ENCODE data around the gene MITF.

MITF gene

DNA sequence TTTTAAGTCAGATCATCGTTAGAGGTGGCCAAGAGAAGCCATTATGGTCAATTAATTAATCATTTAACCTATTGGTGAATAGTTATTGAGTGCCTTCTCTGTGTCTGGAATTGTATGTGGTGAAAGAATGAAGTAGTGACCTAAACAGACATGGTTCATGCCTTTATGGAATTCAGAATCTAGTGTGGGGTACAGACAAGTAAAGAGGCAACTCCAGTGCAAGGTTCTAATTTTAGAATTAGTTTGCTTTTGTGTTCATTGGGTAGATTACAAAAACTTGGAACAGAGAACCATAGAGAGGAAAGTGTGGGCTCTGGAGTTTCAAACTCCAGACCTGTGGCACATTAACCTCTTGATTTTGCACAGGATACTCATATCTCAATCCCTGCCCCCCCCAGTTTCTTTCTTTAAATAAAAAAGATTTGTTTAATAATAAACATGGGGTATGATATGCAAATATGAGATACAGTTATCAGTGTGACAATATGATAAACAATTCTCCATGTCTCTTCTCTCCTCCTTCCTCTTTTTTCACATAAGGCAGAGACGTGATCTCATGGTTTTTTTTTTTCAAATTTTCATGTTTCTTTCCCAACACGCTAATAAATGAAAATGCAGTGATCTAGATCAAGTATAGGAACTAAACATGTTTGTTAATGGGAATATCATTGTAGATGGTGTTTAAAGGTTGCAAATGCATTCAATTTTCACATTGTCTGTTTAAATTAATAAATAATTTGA, 117.9 kb downstream of the MITF start:
- no peak overlapping the region for H3K4me3 ChIP-seq (ENCODE audit: low read depth, low read length)
- TF ChIP-seq, protein P1, sequence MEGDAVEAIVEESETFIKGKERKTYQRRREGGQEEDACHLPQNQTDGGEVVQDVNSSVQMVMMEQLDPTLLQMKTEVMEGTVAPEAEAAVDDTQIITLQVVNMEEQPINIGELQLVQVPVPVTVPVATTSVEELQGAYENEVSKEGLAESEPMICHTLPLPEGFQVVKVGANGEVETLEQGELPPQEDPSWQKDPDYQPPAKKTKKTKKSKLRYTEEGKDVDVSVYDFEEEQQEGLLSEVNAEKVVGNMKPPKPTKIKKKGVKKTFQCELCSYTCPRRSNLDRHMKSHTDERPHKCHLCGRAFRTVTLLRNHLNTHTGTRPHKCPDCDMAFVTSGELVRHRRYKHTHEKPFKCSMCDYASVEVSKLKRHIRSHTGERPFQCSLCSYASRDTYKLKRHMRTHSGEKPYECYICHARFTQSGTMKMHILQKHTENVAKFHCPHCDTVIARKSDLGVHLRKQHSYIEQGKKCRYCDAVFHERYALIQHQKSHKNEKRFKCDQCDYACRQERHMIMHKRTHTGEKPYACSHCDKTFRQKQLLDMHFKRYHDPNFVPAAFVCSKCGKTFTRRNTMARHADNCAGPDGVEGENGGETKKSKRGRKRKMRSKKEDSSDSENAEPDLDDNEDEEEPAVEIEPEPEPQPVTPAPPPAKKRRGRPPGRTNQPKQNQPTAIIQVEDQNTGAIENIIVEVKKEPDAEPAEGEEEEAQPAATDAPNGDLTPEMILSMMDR (IDR thresholded peaks at IDR 0.05; ENCODE audit: low read depth, low read length, missing control alignments): no peak
- no peak for DNase-seq (ENCODE audit: low read depth)
- in situ Hi-C loops (cut with HindIII; ENCODE audit: low sequenced_read_pairs): no loop called here

DNA sequence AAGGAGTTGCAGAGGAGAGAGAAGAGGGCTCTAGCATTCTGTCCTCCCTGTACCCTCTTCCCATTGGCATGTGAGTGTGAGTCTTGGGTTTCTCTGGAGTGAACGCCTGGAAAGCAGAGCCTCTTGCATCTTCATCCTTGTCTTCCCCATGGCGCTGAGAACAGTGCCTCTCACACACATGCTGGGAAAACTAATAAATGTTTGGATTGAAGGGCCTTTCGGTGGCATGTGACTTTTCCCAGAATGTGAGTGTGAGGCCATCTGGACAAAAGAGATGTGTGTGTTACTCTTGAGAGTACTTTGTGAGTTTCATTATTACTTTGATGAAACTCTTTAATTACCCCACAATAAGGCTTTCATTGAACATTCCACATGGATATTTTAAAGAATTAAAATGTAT, 122.3 kb downstream of the MITF start:
- in situ Hi-C loops (cut with HindIII; ENCODE audit: low sequenced_read_pairs): no loop called here
- DNase-seq (ENCODE audit: low read depth): no peak
- TF ChIP-seq, protein P1 (IDR thresholded peaks at IDR 0.05; ENCODE audit: low read depth, low read length, missing control alignments): no peak
- no peak overlapping the region for H3K4me3 ChIP-seq (ENCODE audit: low read depth, low read length)

DNA sequence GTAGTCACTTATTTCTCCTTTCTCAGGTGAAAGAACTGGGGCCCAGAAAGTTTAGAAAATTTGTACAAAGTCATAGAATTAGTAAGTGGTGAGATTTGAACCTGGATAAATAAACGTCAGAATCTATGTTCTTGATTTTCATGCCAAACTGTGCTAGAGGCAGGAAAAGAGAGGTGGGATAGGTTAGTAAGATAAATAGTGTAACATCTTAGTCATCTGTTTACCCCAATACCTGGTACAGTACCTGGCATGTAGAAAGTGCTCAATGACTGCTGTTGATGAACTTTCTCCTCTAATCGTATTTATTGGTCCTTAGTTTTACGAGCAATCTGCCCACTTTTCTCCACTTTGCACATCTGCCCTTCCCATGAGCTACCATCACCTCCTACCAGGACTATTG, 124.9 kb downstream of the MITF start:
- in situ Hi-C loops (cut with HindIII; ENCODE audit: low sequenced_read_pairs): no loop called here
- H3K4me3 ChIP-seq (ENCODE audit: low read depth, low read length): no peak overlapping the region
- TF ChIP-seq, protein P1 (IDR thresholded peaks at IDR 0.05; ENCODE audit: low read depth, low read length, missing control alignments): no peak
- no peak for DNase-seq (ENCODE audit: low read depth)

DNA sequence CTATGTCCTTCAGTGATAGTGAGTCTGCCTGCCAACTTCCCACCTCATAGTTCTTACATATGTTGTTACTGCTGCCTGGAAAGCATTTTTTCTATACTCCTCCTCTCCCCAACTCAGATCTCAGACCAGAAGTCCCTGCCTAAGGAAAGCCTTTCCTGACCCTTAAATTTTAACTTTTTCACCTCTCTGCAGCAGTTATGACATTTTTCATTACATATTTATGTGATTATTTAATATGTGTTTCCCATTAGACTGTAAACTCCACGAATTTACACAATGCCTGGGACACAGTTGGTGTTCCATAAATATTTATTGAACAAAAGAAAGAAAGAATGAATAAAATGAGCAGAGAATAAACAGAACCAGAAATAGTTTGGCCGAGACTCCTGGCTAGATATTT, 125.5 kb downstream of the MITF start:
- TF ChIP-seq, protein P1 (IDR thresholded peaks at IDR 0.05; ENCODE audit: low read depth, low read length, missing control alignments): no peak
- in situ Hi-C loops (cut with HindIII; ENCODE audit: low sequenced_read_pairs): no loop called here

DNA sequence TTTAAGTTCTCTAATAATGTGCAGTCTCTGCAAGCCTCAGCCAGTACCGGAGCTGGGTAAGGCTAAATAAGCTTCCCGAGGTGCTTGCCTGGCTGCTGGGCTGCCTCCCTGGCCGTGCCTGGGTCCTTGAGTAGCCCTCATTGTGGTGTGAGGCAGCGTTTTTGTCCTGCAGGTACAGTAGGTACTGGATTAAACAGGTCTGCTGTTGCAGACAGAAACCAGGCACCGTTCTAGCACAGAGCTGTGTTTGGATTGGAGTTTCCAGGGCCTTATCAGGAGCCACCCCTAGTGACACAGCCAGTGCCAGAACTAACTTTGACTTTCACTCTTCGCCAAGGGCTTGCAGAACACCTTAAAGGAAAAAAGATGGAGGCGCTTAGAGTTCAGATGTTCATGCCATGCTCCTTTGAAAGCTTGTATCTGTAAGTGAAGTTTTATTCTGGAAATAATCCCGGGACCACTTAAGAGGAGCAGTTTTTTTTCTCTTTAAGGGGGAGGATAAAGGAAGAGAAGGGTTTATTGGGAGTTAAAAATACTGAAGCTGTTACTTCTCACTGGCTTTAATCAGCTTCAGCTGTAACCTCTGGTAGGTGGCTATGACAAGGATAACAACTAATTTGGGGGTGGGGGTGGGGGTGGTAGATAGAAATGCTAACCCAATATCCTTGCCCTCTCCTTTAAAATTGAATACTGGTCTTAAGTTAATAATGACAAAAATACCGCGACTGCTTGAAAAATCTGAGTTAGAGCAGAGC, 126.8 kb downstream of the MITF start:
- no peak for DNase-seq (ENCODE audit: low read depth)
- no peak overlapping the region for H3K4me3 ChIP-seq (ENCODE audit: low read depth, low read length)
- in situ Hi-C loops (cut with HindIII; ENCODE audit: low sequenced_read_pairs): no loop called here
- TF ChIP-seq, protein P1 (IDR thresholded peaks at IDR 0.05; ENCODE audit: low read depth, low read length, missing control alignments): no peak

More for the DNA sequence above, 125.5 kb downstream of the MITF start:
- no peak overlapping the region for H3K4me3 ChIP-seq (ENCODE audit: low read depth, low read length)
- no peak for DNase-seq (ENCODE audit: low read depth)

DNA sequence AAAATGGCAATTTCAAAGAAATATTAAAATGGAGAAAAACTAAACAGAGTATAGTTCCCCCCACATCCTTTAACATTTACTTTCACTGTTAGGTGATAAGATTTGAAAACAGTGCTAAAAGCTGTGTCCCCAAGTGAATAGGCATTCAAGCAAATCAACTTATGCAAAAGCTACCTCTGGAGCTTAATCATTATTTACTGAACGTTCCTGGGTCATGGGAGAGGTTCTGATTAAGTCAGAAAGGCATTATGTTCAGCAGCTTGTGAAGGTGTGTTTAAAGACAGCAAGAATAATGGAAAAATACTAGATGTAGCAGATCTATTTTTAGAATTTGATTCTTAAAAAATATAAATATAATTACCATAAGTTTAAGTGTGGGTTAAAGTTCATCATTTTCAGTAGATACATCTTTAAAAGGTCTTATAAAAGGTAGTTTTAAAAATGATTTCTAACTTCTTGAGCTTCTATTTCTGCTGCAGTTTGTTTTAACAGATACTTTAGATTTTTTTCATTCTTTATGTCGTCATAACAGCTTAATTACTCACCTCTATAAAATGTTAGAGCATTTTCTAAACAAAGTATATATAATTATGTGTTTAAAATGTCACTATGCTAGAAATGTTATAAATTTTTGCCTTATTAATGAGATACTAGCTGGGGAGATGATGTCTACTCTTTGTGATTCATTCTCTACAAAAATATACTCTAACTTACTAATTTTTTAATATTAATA, 127.9 kb downstream of the MITF start:
- DNase-seq (ENCODE audit: low read depth): no peak
- TF ChIP-seq, protein P1 (IDR thresholded peaks at IDR 0.05; ENCODE audit: low read depth, low read length, missing control alignments): no peak
- in situ Hi-C loops (cut with HindIII; ENCODE audit: low sequenced_read_pairs): no loop called here
- no peak overlapping the region for H3K4me3 ChIP-seq (ENCODE audit: low read depth, low read length)
